ENCODE measurements around the gene AMN. TPM values are rescaled to one million over a fixed set of nuclear protein-coding genes. Genes with fewer than 3 reads are reported as not detected.

The AMN gene
- total RNA-seq, 1 experiment from 2014 or later: 5.6 TPM

DNA sequence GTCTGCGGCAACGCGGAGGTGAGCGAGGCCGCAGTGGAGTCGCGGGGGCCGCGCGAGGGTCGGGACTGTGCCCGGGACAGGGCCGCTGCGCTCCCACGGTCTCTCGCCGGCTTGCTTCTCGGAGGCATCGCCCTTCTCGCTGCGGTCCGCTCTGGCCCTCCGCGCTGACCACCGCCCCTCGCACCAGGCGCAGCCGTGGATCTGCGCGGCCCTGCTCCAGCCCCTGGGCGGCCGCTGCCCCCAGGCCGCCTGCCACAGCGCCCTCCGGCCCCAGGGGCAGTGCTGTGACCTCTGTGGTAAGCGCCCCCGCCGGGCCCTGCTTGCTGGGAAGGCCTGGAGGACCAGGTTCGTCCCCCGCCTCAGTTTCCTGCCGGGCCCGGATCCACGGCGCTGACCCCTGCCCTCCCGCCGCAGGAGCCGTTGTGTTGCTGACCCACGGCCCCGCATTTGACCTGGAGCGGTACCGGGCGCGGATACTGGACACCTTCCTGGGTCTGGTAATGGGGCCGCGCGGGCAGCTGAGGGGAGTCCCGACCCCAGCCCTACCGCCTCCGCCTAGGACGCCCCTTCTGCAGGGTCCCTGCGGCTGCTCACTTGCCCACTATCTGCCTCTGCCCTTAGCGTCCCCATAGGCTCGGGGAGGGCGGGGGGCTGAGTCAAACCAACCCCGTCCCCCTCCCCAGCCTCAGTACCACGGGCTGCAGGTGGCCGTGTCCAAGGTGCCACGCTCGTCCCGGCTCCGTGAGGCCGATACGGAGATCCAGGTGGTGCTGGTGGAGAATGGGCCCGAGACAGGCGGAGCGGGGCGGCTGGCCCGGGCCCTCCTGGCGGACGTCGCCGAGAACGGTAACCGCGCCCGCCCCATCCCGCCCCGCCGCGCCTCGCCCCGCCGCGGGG lies 7.0 kb downstream of the AMN start:
- ChIA-PET CTCF (no interaction called here), POLR2A (ENCODE audit: low non-redundant PET) (no interaction called here)
- Histone ChIP-seq H3K4me1 (ENCODE audit: insufficient read depth, low read length, poor library complexity, severe bottlenecking) (peaks cover 11% of the 10 kb centered on the region), H3K36me3 (ENCODE audit: insufficient read depth, low read length, poor library complexity, severe bottlenecking) (peaks cover 6% of the 10 kb centered on the region), H3K27ac (ENCODE audit: low read depth, low read length, poor library complexity, severe bottlenecking) (no peak overlapping the region), H3K4me3 (ENCODE audit: low read depth, low read length, poor library complexity, severe bottlenecking) (peak overlapping the region; percentile 51), H3K27me3 (replicated peaks; ENCODE audit: insufficient read depth, low read depth, low read length, poor library complexity) (no peaks in the 10 kb centered on the region), H3K9me3 (ENCODE audit: low read depth, low read length, poor library complexity, severe bottlenecking) (no peaks in the 10 kb centered on the region)
- DNase-seq (ENCODE audit: low spot score): no peak
- BruUV-seq (replicated peaks): no TSS peak
- TF ChIP-seq EZH2 (IDR thresholded peaks at IDR 0.05; ENCODE audit: borderline replicate concordance, low read depth, low read length, poor library complexity, severe bottlenecking): no peak
- TF ChIP-seq, protein P1, sequence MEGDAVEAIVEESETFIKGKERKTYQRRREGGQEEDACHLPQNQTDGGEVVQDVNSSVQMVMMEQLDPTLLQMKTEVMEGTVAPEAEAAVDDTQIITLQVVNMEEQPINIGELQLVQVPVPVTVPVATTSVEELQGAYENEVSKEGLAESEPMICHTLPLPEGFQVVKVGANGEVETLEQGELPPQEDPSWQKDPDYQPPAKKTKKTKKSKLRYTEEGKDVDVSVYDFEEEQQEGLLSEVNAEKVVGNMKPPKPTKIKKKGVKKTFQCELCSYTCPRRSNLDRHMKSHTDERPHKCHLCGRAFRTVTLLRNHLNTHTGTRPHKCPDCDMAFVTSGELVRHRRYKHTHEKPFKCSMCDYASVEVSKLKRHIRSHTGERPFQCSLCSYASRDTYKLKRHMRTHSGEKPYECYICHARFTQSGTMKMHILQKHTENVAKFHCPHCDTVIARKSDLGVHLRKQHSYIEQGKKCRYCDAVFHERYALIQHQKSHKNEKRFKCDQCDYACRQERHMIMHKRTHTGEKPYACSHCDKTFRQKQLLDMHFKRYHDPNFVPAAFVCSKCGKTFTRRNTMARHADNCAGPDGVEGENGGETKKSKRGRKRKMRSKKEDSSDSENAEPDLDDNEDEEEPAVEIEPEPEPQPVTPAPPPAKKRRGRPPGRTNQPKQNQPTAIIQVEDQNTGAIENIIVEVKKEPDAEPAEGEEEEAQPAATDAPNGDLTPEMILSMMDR (conservative IDR thresholded peaks at IDR 0.05; ENCODE audit: low read depth, low read length): no peak
- intact Hi-C loops (cut with micrococcal nuclease; ENCODE audit: unreplicated experiment): no loop called here

GRCh38 chr14:102930138-102930752 lies 7.8 kb downstream of the AMN start:
- H3K27ac ChIP-seq (ENCODE audit: low read depth, low read length, poor library complexity, severe bottlenecking): no peak overlapping the region
- intact Hi-C loops (cut with micrococcal nuclease; ENCODE audit: unreplicated experiment): no loop called here
- peaks cover 11% of the 10 kb centered on the region for H3K4me1 ChIP-seq (ENCODE audit: insufficient read depth, low read length, poor library complexity, severe bottlenecking)
- DNase-seq (ENCODE audit: low spot score): peak; percentile 43
- TF ChIP-seq, protein P1 (conservative IDR thresholded peaks at IDR 0.05; ENCODE audit: low read depth, low read length): no peak; the same call in 1 of the 2 replicates
- TF ChIP-seq EZH2 (IDR thresholded peaks at IDR 0.05; ENCODE audit: borderline replicate concordance, low read depth, low read length, poor library complexity, severe bottlenecking): no peak
- H3K4me3 ChIP-seq (ENCODE audit: low read depth, low read length, poor library complexity, severe bottlenecking): peak overlapping the region; percentile 51
- H3K9me3 ChIP-seq (ENCODE audit: low read depth, low read length, poor library complexity, severe bottlenecking): no peaks in the 10 kb centered on the region
- H3K36me3 ChIP-seq (ENCODE audit: insufficient read depth, low read length, poor library complexity, severe bottlenecking): peaks cover 6% of the 10 kb centered on the region
- BruUV-seq (replicated peaks): no TSS peak
- CTCF ChIA-PET: no interaction called here
- H3K27me3 ChIP-seq (replicated peaks; ENCODE audit: insufficient read depth, low read depth, low read length, poor library complexity): no peaks in the 10 kb centered on the region
- POLR2A ChIA-PET (ENCODE audit: low non-redundant PET): no interaction called here

GRCh38 chr14:102930753-102931579 lies 8.5 kb downstream of the AMN start:
- peak overlapping the region; percentile 51 for H3K4me3 ChIP-seq (ENCODE audit: low read depth, low read length, poor library complexity, severe bottlenecking)
- no peak for DNase-seq (ENCODE audit: low spot score)
- BruUV-seq (replicated peaks): no TSS peak

More at GRCh38 chr14:102930753-102931579, 8.5 kb downstream of the AMN start:
- TF ChIP-seq, protein P1 (conservative IDR thresholded peaks at IDR 0.05; ENCODE audit: low read depth, low read length): no peak
- no peak for TF ChIP-seq EZH2 (IDR thresholded peaks at IDR 0.05; ENCODE audit: borderline replicate concordance, low read depth, low read length, poor library complexity, severe bottlenecking)
- ChIA-PET CTCF (no interaction called here), POLR2A (ENCODE audit: low non-redundant PET) (no interaction called here)
- Histone ChIP-seq H3K36me3 (ENCODE audit: insufficient read depth, low read length, poor library complexity, severe bottlenecking) (peaks cover 6% of the 10 kb centered on the region), H3K4me1 (ENCODE audit: insufficient read depth, low read length, poor library complexity, severe bottlenecking) (peaks cover 11% of the 10 kb centered on the region), H3K27me3 (replicated peaks; ENCODE audit: insufficient read depth, low read depth, low read length, poor library complexity) (no peaks in the 10 kb centered on the region), H3K27ac (ENCODE audit: low read depth, low read length, poor library complexity, severe bottlenecking) (no peak overlapping the region), H3K9me3 (ENCODE audit: low read depth, low read length, poor library complexity, severe bottlenecking) (no peaks in the 10 kb centered on the region)
- intact Hi-C loops (cut with micrococcal nuclease; ENCODE audit: unreplicated experiment): no loop called here

All from A673 (cell line).